Measurements from ENCODE around the gene PRKG2. TPM values are rescaled to one million over a fixed set of nuclear protein-coding genes. Genes with fewer than 3 reads are reported as not detected.
"Not testable (repeated sequence)": the region's sequence is repeated elsewhere in the genome, so short reads cannot be mapped to it uniquely, and the experiment has no call there.

PRKG2 gene
- polyA plus RNA-seq, 12 donors = 0.34 to 8.0 (median 1.0) TPM; not detected in 1

DNA sequence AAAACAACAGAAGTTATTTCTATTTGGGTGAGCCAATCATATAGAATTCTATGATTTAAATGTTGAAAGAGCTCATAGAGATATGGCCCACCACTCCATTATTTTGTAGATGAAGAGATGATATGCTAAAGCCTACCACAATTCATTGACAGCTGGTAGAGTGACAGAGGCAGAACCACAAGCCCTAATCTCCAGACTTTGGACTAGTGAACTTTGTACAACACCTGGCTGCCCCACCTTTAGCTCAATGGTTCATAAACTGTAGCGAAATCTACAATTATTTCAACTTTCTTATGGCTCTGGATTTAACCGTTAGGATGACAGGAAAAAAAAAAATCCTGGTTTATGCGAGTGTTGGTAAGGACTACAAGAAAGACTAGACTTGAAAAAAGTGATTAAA is 50.9 kb downstream of the PRKG2 start:
- no peak for DNase-seq

DNA sequence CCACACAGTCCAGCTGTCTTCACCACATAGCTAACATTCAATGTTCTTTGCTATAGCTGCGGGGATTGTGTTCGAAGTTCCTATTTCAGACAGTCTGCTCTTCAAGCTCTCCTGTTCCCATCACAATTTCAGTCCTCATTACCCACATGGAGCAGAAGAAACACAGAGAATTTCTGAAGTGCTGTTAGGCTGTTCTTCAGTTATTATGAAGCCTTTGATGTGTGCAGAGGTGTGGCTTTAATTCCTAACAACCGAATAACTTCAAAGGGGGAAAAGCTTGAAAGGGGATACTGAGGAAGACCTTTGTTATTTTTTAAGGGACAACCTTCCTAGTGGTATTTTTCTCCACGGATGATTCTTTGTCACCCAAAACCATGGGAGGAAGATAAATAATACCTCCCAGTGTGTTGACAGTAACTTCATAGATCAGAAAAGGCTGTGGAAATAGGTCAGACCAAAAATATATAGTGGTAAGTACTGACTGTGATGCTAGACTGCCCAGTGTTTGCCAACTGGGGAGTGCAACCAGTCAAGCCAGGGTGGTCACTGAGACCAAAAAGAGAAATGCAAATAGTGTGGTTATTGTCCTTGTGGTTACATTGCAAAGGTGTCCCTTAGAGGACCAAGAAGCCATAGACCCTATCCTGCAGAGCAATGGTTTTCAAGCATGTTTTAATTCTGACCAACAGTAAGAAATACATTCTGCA is 52.1 kb downstream of the PRKG2 start:
- DNase-seq = no peak

DNA sequence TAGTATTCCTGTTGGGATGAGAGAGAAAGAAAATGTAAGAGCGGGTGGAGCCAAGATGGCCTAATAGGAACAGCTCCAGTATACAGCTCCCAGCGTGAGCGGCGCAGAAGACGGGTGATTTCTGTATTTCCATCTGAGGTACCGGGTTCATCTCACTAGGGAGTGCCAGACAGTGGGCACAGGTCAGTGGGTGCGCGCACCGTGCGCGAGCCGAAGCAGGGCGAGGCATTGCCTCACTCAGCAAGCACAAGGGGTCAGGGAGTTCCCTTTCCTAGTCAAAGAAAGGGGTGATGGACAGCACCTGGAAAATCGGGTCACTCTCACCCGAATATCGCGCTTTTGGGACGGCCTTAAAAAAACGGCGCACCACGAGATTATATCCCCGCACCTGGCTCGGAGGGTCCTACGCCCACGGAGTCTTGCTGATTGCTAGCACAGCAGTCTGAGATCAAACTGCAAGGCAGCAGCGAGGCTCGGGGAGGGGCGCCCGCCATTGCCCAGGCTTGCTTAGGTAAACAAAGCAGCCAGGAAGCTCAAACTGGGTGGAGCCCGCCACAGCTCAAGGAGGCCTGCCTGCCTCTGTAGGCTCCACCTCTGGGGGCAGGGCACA is 61.2 kb downstream of the PRKG2 start:
- DNase-seq = not testable (repeated sequence)

DNA sequence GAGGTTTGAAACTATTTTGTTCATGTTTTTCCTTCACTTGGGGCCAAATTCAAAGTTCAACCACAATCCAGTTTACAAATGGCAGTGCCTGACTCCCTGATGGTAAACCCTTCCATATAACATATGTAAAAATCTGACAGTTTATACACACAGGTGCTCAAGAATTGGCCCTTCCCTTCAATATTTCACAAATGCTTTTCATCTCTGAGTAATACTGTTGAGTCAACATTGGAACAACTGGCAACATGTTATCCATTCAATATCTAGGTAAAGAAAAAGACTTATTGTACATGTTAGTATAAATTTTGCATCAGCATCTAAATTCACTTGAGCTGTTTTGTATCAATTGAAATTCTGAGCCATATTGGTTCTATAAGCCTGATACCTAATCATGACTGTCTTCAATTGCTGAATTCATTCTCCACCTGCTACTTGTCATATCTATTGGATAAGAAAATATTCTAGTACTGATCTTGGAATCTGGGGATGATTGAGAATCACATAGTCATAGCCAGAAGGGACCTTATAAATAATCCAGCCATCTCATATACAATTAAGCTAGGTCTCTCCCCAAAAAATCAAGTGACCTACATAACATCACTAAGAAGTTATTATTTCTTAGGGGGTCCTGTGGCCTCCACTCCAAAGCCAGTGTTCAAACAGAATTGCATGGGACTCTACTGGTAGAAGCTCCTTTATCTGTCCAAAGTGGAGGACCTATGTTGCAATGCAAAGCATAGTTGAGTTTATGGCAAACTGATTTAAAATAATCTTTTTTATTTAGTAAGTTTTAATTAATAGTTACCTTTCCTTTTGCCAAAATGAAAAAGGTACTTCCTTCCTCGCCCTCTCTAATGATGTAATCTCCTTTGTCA is 61.9 kb downstream of the PRKG2 start:
- no peak for DNase-seq

DNA sequence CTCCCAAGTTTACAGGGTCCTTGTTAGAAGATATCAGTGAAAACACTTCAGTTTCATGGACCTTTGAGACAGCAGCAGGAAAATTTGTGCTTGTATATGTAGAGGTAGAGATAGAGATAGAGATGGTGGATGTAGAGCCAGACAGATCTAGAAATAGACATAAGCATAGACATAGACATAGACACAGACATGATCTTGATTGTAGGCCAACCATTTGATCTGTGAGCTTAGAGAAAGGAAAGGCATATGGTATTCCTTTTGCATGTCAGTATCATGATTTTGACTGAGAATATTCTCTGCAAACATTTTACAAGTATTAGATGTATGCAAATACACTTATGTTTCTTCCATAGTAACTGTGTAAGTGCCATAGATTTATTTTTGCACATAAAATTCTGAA is 65.0 kb downstream of the PRKG2 start:
- DNase-seq = no peak

DNA sequence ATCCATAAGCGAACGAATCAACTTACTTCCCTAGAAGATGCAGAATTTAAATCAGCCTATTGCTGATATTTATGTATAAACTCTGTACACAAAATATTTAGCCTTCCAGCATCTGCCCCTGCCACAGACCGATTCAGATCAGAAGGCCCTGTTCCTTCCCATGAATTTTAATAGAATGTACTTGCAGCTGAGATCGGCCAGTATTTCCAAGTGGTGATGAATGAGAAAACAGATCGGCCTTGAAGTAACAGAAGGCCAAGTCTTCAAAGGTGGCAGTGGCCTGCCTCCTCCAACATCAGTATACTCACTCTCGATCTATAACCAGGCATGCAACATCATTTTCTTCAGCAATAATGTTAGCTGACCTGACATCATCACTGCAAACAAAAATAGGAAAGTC is 66.4 kb downstream of the PRKG2 start:
- no peak for DNase-seq

DNA sequence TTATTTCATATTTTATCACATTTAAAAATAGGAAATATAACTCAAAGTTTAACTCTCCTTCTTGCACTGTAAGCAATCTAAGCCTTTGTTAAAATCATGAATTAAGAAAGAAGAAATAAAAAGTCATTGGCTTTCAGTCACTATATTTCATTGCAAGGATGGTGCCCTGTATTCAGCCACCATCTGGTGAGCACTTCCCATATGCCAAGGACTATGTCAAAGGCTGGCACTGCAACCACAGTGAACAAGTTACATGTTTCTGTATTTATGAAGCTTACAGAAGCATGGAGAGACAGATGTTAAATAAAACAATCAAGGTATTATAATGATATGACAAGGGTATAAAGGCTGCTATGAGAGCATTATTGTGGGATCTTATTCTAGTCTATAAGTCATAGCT is 68.6 kb downstream of the PRKG2 start:
- DNase-seq = no peak

DNA sequence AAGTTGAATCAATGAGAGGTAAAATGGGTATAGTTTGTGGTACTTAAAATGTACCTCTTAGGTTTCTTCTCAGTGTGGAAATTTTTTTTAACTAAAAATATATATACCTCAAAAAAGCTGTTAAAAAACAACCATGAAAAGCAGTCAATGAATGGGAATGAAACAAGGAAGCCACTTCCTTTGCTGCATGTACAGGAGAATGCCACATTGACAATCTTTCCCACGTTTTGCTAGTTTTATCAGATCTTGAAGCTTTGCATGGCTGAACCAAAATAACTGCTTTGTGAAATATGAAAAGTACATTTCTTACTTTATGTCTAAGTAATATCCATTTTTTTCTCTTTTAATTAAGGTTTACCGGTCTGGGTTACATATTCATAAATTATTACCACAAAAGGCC is 71.8 kb downstream of the PRKG2 start:
- DNase-seq = no peak

DNA sequence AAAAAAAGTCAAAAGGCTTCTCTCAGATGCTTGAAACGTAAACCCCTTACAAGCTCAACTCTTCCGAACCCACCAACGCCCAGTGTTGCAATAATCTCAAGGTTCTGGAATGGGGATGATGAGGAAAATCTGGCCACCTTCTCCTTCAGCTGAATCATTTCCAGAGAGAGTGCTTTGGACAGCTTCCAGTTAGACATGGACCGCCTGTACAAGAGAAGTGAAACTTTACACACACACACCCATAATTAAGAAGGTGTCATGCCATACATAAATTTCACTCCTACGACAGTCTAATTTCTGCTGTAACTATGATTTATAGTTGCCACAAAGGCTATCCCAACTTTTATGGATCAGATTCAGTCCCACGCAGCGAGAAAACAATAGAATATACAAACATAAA is 72.3 kb downstream of the PRKG2 start:
- DNase-seq = no peak

DNA sequence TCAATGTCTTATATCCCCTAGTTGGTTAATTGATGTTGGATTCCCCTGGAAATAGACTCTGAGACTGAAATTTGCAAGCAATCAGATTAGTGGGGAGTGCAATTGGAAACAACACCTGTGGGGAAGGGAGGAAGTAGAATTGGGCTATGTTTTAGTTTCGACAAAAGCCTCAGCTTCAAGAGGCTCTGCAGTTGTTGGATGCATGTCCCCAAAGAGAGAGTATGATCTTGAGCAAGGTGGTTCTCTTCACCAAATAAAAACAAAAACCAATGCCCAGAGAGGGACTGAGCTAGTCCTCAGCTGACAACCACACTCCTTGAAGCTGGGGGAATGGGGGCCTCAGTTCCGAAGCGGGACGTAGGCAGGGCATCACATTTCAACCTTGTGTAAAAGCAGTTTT is 77.1 kb downstream of the PRKG2 start:
- no peak for DNase-seq

DNA sequence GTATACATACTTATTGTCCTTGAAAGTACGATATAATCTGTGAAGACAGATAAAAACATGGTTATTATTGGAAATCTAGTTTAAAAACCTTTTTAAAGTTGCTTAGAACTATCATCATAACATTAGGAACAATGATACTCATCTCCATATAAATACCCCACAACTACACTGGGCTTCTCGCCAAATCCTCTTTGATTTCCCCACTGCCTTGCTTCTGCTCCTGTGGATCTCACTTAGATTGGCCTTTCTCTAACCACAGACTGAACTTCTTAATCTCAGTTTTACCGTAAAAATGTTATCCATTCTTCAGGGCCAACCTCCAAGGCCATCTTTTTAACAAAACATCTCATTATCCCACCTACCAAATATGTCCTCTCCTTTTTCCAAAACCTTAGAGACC is 77.6 kb downstream of the PRKG2 start:
- no peak for DNase-seq

DNA sequence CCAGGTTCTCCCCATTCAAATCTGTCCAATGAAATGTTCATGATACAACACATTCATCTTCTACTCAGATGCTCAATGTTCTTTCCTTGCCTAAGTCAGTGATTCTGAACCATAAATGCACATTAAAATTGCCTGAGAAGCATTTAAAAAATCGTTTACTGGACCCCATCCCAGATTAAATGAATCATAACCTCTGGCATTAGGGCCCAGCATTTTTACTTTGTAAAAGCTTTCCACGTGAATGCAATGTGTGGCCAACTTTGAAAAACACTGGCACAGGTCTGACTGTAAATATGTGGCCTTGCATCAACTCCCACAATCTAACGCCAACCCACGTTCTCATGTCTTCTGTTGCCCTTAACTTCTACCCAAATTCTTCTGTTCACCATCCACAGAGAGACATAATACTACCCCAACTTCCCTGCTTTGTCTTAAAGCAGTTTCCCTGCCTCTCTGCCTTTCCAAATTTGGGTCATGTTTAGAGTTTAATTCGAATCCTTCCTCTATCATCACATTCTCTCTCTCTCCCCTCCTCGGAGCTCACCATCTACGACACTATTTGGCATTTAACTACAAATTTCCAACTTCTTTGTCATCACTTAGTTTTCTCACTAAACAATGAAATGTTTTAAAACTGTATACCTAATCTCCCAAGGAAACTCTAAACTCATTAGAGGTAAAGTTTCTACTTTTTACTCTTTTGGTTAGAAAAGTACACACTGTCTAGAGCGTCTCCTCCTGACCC is 78.7 kb downstream of the PRKG2 start:
- peak; percentile 68 for DNase-seq

DNA sequence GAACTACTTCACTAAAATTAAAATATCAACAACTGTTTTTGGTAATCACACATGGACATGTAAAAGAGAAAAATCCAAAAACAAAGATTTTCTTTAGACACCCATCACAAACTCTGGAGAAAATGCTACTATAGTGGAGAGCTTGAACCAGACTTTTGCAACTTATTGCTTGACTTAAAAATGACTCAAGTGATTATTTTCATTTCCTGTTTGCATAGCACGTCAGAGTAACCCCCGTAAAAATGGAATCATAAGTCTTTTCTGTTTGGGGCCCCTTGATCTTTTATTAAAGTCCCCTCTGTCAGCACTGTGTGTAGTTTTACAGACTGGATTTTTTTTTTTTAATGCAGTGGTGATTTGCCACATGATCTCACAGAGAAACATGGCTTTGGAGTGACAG is 79.5 kb downstream of the PRKG2 start:
- DNase-seq = no peak

DNA sequence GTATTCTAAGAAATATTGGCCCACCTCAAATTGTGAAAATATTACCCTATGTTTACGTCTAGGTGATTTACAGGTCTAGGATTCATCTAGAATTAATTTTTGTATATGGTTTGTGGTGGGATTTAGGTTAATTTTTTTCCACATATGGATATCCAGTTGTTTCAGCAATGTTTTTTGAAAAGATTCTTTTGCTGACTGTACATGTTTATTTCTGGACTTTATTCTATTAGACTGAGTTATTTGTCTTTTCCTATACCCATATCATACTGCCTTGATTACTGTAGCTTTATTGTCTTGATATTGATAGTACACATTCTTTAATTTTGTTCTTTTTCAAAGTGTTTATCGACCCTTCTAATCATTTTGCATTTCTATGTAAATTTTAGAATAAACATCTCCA is 83.5 kb downstream of the PRKG2 start:
- no peak for DNase-seq

DNA sequence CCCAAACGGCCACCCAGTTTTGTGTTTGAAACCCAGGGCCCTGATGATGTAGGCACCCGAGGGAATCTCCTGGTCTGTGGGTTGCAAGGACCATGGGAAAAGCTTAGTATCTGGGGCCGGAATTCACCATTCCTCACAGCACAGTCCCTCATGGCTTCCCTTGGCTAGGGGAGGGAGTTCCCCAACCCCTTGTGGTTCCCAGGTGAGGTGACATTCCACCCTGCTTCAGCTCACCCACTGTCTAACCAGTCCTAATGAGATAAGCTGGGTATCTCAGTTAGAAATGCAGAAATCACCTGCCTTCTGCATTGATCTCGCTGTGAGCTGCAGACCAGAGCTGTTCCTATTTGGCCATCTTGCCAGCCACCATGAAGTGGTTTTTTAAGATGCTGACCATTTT is 84.0 kb downstream of the PRKG2 start:
- DNase-seq = no peak

DNA sequence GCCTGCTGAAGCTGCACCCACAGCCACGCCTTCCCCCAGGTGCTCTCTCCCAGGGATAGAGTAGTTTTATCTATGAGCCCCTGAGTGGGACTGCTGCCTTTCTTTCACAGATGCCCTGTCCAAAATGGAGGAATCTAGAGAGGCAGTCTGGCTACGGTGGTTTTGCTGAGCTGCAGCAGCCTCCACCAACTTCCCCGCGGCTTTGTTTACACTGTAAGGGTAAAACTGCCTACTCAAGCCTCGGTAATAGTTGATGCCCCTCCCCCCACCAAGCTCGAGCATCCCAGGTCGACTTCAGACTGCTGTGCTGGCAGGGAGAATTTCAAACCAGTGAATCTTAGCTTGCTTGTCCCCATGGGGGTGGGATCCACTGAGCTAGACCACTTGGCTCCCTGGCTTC is 84.5 kb downstream of the PRKG2 start:
- no peak for DNase-seq

DNA sequence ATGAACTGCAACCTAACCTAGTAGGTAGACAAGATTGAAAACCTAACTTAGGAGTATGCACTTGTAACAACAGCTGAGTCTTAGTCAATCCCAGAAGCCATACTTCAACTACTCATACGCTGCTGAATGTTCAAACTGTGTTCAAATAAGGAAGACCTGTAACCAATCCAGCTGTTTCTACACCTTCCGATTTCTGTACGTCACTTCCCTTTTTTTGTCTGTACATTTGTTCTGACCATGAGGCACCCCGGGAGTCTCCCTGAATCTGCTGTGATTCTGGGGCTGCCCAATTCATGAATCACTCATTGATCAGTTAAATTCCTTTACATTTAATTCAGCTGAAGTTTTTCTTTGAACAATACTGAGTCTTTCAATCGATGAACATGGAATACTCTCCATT is 95.0 kb downstream of the PRKG2 start:
- DNase-seq = no peak

DNA sequence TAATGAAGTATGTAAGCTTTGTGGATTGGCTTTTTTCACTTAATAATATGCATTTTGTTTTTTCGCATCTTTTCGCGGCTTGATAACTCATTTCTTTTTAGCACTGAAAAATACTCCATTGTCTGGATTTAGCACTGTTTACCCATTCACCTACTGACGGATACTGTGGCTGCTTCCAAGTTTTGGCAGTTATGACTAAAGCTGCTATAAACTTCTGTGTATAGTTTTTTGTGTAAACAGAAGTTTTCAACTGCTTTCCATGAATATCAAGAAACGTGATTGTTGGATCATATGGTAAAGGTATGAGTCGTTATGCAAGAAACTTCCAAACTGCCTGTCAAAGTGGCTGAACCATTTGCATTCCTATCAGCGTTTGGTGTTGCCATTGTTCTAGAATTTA is 96.9 kb downstream of the PRKG2 start:
- no peak for DNase-seq

DNA sequence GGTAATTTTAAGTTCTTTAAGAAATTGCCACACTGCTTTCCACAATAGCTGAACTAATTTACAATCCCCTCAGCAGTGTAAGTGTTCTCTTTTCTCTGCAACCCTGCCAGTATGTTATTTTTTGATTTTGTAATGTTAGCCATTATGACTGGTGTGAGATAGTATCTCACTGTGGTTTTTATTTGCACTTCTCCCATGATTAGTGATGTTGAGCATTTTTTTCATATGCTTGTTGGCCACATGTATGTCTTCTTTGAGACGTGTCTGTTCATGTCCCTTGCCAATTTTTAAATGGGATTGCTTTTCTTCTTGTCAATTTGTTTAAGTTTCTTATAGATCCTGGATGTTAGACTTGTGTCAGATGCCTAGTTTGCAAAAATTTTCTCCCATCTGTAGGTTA is 98.5 kb downstream of the PRKG2 start:
- no peak for DNase-seq

DNA sequence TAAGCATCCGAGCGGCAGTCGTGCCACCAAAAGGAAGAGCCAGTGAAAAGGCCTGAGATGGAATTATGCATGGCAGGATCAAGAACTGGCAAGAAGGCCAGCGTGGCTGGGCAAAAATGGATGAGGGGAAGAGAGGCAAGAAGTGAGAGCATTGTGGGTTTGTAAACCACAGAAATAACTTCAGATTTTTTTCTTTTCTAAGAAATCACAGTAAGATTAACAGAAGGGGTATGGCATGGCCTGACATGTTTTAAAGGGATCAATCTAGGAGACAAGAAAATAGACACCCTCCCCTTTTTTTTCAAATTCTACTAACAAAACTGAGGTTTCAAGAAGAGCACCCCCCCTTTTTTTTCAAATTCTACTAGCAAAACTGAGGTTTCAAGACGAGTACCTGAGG is 102.0 kb downstream of the PRKG2 start:
- no peak for DNase-seq

DNA sequence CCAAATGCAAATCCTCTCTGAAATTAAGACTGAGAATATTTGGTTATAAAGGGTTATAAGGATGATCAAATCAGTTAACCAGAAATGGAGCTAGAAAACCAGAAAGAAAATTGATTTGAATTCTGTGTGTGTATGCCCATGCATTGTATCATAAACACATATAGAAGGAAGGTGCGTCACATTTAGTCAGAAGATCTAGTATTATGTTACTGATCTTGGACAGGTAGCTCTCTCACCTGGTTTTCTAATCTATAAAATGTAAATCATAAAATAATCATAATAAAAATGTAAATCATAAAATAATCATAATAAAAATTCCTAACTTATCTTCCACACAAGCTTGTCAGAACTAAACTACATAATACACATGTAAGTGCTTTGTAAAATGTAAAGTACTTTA is 105.7 kb downstream of the PRKG2 start:
- DNase-seq = no peak

DNA sequence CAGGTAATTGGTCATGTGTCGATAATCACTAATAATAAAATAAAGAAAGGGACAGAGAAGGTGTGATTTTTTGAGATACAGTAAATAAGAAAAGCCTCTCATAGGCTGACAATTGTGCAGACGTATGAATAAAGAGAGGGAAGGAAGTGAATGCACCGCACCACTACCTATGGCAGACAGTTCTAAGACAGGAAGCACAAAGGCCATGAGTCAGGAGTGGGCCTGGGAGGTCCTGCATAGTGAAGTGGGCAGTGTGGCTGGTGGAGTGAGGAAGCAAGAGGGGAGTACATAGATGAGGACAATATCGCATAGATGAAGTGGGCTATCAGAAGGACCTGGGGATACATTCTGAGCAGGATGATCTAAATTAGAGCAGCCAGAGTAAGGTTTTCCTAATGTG is 108.9 kb downstream of the PRKG2 start:
- DNase-seq = no peak

Measured in muscle of arm (tissue), 12 donors.